Eye (tissue), 1 donor: ENCODE data around the gene PTPN14.
A peak's percentile ranks its signal among the peaks of the same experiment; 100 is the strongest.

Experiments used
- DNase-seq: peaks from one replicate; pipeline ENCODE4 v3.0.0-alpha.2; 2015

Gene PTPN14

DNA sequence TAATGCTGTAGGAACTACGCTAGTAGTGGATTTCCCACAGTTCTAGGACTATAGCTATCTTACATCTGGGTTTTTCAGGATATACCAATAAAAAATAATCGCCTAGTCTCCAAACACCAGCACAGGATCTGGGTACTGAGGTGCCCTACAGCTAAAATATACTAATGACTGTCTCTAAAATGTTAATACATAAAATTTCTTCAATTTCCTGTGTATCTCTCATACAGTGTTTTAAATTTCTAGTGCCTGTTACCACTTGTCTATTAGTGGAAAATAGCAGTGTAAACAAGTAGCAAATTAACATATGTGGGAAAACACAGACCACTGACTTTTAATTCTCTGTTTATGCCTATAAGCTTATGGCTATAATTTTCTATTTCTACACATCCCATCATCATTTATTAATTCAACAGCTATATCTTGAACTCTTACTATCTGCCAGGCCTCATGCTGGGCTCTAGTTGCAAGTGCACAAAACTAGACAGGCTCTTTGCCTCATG lies 16.1 kb upstream of the PTPN14 start:
- no peak for DNase-seq

DNA sequence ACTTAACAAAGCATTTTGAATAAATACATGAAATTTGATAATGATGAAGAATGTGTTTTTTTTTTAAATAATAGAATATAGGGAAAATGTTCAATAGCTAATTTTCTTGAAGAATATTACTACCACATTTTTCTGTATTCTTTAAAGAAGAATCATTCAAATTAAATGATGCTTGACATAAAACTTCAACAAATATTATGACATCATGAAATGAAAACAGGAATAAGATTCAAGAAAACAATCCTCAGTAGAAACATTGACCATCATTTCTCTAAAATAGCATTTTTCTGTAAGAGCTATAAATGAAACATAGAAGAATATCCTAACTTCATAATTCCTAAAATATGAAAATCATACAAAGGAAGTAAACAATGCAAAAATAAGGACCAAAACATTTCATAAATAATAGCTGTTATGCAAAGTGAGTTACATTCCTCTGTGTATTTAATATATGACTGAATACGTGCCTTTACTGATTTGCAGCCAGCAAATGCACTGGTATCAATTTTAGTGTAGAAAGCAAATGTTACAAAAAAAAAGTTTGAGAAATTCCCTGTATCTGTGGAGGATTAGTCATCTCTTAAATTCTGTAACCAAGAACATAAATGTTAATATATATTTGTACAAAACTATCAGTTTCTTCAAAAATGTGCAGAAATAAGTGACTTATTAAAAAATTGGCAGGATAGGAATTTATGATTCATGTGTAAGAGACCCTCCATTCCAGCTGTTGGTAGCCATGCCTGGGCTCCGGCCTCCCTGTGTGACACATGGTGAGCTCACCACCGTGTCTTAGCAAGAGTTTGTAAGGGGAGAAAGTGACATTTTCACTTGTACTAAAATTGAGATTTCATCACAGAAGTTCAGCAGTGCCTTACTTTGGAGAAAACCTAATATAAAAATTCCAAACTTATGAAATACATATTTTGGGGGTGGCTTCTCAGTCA lies 15.0 kb upstream of the PTPN14 start:
- DNase-seq, result no peak

DNA sequence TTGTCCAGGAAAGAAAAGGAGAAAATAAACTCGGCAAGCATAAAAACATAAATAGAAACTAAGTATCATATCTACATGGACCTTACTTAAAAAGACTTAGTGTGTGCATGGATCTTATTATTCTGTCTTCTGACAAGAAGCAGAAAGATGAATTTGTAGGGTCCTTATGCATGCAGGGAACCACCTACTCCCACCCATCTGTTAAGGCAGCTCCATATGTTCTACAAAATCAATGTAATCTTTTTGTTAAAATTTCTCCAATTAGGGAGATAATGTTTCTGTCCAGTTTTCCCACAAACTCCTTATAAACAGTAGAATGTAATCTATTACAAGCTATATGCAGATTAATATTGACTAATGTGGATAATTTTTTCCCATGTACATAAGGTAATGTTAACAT lies 13.9 kb upstream of the PTPN14 start:
- no peak for DNase-seq

DNA sequence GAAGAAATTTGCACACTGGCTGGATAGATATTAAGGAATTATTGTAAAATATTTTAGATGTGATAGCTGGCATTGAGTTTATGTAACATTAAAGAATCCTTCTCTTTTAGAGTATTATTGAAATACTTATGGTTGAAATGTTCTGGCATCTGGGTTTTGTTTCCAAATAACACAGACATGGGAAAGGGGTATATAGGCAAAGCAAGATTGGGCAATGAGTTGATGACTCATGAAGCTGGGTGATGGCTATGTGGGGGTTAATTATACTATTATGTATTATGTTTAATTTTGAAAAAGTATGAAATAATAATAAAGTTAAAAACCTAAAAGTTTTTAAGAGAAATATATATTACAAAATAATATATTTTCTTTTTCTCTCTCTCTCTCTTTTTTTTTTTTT lies 12.5 kb upstream of the PTPN14 start:
- DNase-seq, result no peak

DNA sequence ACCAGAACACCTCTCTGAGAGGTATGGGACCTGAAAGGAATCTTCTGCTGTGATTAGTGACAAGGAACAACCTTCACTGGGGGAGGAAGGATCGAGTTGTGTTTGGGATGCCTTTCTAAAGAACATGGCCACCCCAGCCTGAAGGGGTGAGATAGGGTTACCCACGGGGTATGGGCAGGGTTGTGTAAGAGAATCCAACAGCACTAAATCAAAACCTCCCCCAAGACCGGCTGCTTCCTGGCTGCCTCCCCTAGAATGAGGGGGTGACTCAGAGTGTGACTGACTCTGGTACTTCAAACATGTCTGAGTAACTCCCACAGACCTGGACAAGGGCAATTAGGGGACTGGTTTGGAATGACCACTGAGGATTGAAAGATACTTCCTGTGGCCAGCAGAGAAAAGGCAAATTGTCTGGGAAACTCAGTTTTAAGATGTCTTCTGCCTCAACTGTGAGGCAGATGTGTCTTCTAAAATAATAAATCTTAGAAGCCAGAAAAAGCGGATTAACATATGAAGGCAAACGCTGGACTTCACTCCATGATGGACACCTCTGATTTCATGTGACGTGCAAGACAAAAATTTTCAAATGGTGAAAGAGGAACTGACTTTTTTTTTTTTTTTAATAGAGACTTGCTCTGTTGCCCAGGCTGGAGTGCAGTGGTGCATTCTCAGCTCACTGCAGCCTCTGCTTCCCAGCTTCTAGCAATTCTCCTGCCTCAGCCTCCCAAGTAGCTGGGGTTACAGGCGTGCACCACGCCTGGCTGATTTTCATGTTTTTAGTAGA lies 6.7 kb upstream of the PTPN14 start:
- no peak for DNase-seq

DNA sequence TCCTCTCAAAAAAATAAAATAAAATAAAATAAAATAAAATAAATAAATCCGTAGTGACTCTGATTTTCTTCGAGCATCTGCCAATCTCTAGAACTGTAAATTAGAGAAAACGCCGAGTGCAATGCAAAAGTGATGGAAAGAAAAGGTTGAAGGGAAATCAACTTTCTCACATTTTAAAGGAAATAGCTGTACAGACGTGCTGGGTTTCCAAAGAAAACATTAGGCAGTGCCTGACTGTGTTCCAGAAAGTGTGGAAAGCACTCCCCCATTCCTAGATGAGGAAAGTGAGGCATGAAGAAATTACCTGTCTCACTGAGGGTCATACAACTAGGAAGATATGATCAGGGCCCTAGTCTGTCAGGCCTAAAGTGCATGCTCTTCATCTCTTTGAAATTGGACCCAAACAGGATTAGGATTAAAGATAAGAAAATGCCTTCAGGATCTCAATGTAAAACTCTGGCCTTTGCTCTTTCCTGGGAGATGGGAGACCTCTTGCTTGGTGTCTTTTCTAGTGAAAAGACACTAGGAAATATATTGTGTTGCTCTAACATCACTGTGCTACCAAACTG lies 1.8 kb upstream of the PTPN14 start:
- DNase-seq, result no peak

DNA sequence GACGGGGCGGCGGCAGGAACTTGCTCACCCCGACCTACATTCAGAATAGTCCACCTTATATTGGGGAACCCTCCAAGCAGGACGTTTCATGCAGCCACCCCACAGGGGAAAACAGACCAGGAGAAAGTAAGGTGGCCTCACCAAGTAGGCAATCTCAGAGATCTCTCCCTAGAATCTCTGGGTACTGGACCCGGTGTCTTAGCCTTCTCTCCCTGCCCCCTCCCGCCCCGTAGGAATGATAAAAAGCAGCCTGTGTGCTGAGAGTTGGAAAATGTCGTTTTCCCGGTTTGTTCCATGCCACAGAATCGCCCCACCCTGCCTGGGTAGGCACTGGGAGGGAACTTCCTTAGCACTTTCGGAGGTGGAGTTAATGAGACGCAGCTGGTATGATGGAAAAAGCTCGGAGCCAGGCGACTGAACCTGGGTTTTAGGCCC lies 789 bp upstream of the PTPN14 start:
- peak; percentile 86 for DNase-seq

DNA sequence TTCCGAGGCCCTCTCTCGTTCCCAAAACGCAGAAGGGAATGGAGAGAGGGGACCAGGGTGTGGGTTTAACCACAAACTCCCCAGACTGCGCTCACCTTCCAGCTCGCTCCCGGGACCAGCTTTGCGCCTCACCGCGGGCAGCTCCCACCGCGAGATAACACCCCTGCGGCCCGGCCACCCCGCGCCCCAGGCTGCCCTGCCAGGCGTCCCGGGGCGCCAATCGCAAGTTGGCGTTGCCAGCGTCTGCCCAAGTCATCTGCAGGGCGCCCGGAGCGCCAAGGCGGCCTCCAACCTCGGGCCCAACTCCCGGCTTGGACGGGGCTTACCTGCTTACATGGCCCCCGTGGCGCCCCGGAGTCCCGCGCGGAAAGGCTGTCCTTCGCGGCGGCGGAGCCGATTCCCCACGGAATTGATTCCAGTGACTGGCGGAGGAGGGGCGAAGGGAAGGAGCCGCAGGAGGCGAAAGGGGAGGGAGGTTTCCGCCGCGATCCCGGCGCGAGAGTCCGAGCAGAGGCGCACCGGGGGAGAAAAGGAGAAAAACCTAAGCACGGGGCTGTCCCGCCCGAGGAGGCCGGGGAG lies 456 bp downstream of the PTPN14 start:
- DNase-seq, result no peak

DNA sequence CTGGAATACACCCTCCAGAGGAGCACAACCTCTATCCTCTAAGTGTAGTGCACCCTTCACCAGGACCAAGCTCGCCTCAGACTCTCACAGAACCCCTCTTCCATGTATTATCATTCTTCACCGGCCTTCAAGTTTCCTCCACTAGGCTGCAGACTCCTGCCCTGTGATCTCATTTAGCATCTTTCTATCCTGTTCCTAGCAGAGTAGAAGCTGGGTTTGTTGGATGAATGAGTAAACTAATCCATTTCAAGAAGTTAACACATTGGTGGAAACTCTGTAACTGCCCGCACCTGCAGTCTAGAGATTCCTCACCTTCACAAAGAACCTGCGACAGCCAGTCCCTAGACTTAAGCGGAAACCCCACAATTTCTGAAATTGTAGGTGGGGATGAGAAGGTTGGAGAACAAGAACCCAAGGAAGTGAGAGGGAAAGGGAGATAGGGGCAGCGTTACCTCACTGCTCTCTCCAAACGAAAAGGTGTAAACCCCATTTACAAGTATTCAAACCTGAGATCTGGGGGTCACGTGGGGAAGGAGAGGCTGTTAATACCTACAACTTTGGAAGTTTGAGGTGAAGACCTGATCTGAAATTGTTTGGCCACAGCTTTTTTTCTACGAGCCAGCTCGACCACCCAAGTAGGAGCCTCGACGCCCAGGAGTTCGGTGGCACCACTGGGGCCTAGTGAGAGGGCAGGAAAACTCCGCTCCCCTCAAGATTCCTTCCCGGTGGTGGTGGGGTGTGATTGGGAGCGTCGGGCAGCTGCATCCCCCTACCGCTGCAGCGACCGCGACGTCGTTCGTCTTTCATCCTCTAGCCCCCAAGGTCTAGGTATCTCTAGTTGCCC lies 1.2 kb downstream of the PTPN14 start:
- DNase-seq, result peak; percentile 66

DNA sequence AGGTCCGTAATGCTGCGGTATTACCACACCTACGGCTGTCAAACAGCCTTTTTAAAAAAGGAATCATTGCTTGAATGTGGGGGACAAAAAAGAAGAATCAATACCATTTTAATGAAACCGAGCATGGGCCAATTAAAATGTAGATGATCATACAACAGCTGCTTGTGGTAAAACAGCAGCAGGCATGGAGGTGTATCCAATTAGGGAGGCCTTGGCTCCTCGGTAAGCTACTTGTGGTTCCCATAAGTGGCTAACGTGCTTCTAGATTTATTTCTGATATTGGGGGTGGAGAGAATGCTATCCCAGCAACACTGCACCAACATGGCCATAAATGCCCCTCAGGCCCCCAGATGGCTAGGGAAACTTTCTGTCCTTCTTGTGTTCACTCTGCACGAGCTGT lies 1.8 kb downstream of the PTPN14 start:
- DNase-seq, result no peak

DNA sequence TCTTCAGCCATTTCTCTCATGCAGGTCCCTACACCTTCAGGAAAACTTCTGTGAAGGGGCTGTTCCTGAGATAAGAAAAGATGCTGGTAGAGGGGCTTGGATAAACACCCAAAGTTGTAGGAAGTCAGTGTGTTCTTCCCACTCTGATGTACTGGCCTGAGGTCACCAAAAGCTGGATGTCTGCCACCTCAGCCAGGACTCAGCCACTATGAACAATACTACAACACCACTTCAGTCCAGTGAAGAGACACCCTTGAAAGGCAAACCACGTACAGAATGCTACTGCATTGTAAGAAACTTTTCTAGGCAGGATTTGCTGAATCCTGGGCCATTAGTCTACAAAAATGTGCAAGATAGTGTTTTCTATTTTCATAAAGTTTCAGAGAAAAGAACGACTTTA lies 2.4 kb downstream of the PTPN14 start:
- no peak for DNase-seq

DNA sequence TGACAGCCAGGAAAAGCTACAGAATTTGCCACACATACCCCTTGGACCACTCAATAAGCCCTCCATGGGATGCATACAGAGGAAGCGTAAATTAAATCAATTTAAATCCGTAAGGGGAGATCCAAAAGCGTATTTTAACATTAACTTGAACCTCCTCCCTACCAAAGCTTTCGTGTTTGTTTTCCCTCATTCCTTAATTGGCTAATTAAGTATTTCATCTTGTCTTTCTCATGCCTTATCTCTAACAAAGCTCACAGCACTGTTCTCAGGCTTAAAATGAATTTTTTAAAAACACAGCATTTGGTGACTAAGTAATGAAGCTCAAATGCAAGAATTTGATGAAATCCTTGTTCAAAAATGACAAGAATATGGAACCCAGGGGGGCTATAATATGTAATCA lies 3.1 kb downstream of the PTPN14 start:
- DNase-seq, result no peak

DNA sequence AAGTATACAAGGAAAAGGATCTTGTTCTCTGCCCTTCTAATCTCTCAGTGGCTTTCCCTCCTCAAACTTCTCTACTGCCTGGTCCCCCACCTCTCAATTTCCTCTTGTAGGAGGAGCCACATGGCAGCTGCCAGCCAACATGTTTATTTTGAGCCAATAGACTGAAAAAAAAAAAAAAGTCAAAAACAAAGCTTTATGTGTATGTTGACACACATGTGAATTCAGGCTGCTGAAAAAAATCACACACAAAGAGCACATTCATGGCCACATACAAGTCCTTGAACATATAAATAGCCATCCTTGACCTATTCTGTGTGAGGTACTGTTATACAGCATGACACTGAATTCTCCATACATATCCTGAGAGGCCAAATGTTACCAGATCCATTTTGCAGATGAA lies 3.7 kb downstream of the PTPN14 start:
- no peak for DNase-seq

DNA sequence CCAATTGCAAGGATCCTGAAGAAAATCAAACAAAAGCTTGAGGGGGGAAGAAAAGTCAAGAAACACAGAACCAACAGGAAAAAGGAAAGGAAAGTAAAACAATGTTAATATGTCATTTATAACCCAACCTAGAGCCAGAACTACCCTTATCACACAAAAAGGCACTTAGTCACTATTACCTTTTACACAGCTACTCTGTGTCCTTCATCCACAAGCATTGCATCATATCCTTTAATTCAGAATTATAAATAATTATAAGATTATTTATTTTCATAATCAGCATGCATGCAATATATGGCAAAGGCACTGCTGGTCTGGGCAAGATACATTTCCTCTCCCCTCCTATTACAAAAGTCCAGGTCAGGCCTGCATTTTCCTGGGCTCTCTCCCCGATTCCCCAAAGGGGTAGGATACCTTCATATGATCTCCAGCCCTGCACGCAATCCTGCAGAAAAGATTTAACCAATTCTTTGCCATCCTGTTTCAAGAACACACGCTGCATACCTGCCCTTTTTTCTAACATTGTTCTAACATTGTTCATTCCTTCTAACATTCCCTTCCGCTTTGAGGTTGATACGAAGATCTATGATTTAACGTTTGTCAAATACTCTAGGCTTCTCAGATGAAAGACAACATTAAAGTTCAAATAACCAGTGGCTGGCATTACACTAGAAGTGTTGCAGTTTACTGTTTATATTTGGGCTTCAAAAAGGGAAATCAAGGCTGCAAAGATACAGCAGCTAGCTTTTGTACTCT lies 4.3 kb downstream of the PTPN14 start:
- DNase-seq, result no peak

DNA sequence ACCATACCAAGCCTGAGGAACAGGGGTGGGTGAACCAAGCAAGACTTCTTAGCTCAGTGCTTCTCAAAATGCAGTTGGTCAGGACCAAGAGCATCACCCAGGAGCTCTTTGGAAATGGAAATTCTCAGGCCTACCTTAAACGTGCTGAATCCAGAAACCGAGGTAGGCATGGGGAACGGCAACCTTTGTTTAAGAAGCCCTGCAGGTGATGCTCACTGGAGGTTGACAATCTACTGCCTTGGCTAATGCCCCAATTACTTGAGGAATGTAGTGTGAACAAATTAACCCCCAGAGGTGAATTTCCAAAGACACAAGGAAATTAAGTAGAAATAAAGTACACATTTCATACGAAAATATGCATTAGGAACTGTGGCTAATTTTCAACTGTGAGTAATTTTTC lies 5.3 kb downstream of the PTPN14 start:
- no peak for DNase-seq

DNA sequence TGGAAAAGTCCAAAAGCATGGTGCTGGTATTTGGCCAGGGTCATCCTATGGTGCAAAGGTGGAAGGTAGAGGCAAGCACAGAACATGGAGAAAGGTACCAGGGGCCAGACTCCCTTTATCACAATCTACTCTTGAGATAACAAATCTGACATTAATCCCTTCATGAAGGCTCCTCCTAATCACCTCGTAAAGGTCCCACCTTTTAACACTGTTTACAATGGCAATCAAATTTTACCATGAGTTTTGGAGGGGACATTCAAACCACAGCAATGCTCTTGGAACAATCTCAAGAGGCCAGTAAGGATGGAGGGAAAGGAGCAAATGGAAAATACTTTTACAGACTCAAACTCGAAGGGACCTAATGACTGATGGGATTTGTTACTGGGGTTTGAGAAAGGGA lies 6.1 kb downstream of the PTPN14 start:
- DNase-seq, result no peak

DNA sequence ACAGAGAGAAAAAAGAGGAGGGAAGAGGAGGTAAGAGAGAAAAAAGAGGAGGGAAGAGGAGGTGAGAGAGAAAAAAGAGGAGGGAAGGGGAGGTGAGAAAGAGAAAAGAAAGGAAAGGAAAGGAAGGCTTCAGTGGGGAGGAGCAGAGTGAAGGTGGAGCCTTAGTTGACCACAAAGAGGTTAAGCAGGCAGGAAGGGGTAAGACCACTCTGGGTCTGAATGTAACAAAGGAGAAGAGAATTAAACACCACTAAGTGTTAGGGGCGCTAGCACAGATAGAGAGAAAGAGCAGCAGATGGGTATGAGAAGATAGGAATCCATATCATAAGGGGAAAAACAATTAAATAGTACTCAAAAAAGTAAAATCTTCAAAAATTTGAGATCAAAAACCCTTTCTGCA lies 6.6 kb downstream of the PTPN14 start:
- DNase-seq, result no peak

DNA sequence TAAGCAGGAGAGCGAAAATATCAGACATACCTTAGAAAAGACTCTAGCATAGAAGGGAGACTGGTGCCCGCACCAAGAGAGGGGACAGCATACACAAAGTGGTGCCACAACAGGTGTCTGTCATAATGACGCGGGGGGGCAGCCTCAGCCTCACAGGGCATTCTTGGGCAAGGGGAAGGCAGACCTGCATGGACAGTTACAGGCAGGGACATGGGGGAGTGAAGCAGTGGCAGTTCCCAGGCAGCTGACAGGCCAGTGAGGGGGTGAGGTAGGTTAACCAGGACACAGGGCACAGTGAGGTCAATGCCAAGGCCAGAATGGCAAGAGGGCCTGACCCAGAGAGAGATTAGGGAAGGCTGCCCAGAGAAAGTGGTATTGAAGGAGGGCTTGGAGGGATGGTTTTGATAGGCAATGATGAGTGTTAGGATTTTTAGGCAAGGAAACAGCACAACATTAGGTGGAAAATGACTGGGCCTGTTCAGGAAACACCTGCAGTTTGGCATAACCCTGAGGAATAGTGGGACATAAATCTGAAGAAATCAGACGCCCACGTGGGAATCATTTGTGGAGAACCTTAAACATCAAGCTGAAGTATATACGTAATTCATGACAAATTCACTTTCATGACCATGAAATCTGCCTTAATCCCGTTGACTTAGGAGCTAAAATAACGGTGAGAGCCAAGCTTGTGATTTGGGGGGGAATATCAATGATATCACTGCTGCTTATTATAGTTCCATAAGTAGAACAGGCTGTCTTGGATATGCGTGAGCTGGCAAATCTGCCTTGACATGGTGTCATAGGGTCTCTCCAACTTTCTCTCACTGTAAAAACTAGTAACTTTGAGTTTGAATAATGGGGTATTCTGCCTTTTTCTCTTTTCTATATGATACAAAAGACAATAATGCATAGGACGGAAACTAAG lies 8.9 kb downstream of the PTPN14 start:
- no peak for DNase-seq

DNA sequence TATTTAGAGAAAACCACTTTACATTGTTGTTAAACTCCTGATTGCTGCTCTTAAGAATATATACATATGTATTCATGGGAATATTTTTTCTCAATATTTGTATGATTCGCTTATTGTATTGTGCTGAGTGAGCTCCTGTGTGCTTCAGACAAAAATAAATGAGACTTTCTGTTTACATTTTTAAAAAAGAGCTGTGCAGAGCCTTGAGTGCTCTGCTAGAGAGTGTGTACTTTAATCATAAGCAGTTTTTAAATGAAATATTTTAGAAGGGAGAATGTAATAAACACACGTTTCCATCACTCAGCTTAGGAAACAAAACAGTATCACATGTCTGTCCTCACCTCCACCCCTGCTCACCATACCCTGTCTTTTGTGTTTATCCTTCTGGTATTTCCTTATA lies 9.7 kb downstream of the PTPN14 start:
- no peak for DNase-seq

DNA sequence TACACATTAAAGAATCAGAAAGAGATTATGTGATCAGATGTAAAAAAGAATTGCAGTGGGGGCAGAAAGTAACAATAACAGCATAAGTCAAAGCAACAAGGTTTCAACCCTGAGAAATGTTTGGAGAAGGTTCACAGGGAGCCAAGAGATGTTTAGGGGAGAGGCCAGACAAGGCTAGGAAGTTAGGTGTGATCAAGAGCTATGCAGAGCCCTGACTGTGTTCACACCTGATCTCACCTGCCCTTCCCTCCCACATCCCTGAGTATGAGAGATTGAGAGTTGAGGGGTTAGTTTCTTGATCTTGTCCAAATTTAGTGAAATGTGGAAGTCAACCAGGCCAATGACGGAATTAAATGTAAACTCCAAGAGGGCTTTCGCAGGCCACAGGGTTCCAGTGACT lies 10.2 kb downstream of the PTPN14 start:
- no peak for DNase-seq
